CD4-positive, alpha-beta memory T cell (primary cell): ENCODE data around the gene TPBGL. TPM values are rescaled to one million over a fixed set of nuclear protein-coding genes. Genes with fewer than 3 reads are reported as not detected.

ENCODE experiments used
- CTCF ChIA-PET: fragments of 350-600 bp; sonication (Branson Sonifier 250); formaldehyde crosslinking; loops from one replicate; lab custom pipeline; 2021; ENCODE audit warnings: inconsistent platforms; ENCODE audit not compliant: partially characterized antibody; lab: Charles Lee
- POLR2A ChIA-PET: fragments of 350-600 bp; sonication (Branson Sonifier 250); formaldehyde crosslinking; loops from one replicate; lab custom pipeline; 2021; ENCODE audit not compliant: partially characterized antibody; lab: Charles Lee
- DNase-seq, 5 donors: peaks; one replicate each; pipeline versions ENCODE4 v3.0.0 to v3.0.0-alpha.2; 2020 to 2022; ENCODE audit warnings: mixed read lengths in 1 of 5
- H3K27ac ChIP-seq: one replicate; pipeline ENCODE4 v1.7.0; 2013; ENCODE audit warnings: low read depth, low read length
- H3K27me3 ChIP-seq: 2 replicates; pipeline ENCODE4 v1.7.0; 2013; ENCODE audit warnings: mild to moderate bottlenecking, low read length, moderate library complexity; ENCODE audit not compliant: insufficient read depth
- H3K36me3 ChIP-seq: 2 replicates; pipeline ENCODE4 v1.7.0; 2013; ENCODE audit warnings: mild to moderate bottlenecking, low read length, moderate library complexity; ENCODE audit not compliant: insufficient read depth
- H3K4me1 ChIP-seq: 2 replicates; pipeline ENCODE4 v1.7.0; 2013; ENCODE audit warnings: mild to moderate bottlenecking, low read length, moderate library complexity; ENCODE audit not compliant: insufficient read depth
- H3K4me3 ChIP-seq, 2 donors: one replicate each; pipeline ENCODE4 v1.7.0; 2013; ENCODE audit warnings: low read length in 2 of 2, mild to moderate bottlenecking in 1 of 2
- H3K9me3 ChIP-seq, 2 donors: one replicate each; pipeline ENCODE4 v1.7.0; 2013; ENCODE audit warnings: low read length in 2 of 2, control low read depth in 1 of 2; ENCODE audit not compliant: control insufficient read depth in 1 of 2
- H3K27ac Mint-ChIP-seq, 7 donors: one replicate each; pipeline ENCODE4 v1.8.0; 2020 to 2021; ENCODE audit warnings: mixed read lengths in 7 of 7, mild to moderate bottlenecking in 6 of 7, inconsistent platforms in 3 of 7, moderate library complexity in 3 of 7
- H3K27me3 Mint-ChIP-seq, 2 donors: one replicate each; pipeline ENCODE4 v1.8.0; 2020 to 2021; ENCODE audit warnings: mixed read lengths in 2 of 2
- H3K36me3 Mint-ChIP-seq, 2 donors: one replicate each; pipeline ENCODE4 v1.8.0; 2020 to 2021; ENCODE audit warnings: mixed read lengths in 2 of 2, inconsistent platforms in 1 of 2, mild to moderate bottlenecking in 1 of 2
- H3K4me1 Mint-ChIP-seq, 4 donors: one replicate each; pipeline ENCODE4 v1.8.0; 2020 to 2021; ENCODE audit warnings: mixed read lengths in 4 of 4, mild to moderate bottlenecking in 1 of 4
- H3K4me3 Mint-ChIP-seq, 8 donors: one replicate each; pipeline ENCODE4 v1.8.0; 2020 to 2021; ENCODE audit warnings: mixed read lengths in 8 of 8, mild to moderate bottlenecking in 7 of 8, moderate library complexity in 6 of 8, inconsistent platforms in 3 of 8
- H3K9me3 Mint-ChIP-seq, 8 donors: one replicate each; pipeline ENCODE4 v1.8.0; 2020 to 2021; ENCODE audit warnings: mixed read lengths in 8 of 8, mild to moderate bottlenecking in 5 of 8, inconsistent platforms in 3 of 8, moderate library complexity in 1 of 8
- intact Hi-C: fragments of 100-400 bp; cut with micrococcal nuclease; formaldehyde crosslinking; loops from one replicate; pipeline ENCODE4 v1.15.1; 2023
- polyA plus RNA-seq, 2 donors: library from polyadenylated mRNA; unstranded; fragments of 300-500 nt; fragmentation: Illumina TruSeq; gene quantifications; one replicate each; pipeline ENCODE4 v1.2.3, GENCODE V29; 2021
- total RNA-seq, 2 experiments: library from RNA; stranded (reverse); gene quantifications; one replicate each; pipeline ENCODE4 v1.2.3, GENCODE V29; 2021

Gene TPBGL, protein sequence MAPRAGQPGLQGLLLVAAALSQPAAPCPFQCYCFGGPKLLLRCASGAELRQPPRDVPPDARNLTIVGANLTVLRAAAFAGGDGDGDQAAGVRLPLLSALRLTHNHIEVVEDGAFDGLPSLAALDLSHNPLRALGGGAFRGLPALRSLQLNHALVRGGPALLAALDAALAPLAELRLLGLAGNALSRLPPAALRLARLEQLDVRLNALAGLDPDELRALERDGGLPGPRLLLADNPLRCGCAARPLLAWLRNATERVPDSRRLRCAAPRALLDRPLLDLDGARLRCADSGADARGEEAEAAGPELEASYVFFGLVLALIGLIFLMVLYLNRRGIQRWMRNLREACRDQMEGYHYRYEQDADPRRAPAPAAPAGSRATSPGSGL
- total RNA-seq: under 1 TPM; 0.15 to 0.22 TPM
- under 1 TPM; 0.10 to 0.30 TPM for polyA plus RNA-seq

DNA sequence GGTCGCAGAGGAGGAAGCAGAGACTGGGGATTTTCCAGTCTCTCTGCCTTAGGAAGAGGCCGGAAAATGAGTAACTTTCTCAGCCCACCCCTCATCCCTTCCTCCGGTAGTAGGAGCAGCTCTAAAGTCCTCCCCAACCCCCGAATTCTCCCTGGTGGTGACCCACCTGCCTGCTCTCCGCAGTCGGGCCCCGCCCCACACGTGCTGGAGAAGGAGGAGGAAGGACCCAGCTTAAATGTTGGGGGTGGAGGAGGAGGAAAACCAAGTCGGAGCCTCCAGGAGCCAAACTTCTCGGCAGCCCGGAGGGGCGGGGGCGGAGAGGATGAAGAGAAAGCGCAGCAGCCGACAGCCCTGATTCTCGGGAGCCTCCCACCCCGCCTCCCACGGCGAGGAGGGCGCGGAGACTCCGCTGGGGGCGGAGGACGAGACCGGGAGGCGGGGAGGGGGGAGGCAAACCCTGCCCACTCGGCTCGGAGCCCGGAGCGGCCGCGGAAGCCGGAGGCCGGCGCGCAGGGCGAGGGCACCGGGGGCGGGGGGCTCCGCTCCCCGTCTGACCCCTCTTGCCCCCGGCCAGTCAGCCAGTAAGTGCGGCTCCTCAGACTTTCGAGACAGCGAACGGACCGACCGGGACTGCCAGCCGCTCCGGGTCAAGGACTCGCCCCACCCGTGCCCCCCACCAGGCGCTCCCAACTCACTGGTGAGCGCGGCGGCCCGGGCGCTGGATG, at the start of gene TPBGL:
TSS of gene TPBGL (plus strand) at position 464 of the 725 bp plus-strand sequence. CDS start 276 bp downstream, outside the sequence.
- no peak for DNase-seq
- peak within 1 kb of the TSS in 1 of 2 donors; percentile 47 for H3K4me3 ChIP-seq

DNA sequence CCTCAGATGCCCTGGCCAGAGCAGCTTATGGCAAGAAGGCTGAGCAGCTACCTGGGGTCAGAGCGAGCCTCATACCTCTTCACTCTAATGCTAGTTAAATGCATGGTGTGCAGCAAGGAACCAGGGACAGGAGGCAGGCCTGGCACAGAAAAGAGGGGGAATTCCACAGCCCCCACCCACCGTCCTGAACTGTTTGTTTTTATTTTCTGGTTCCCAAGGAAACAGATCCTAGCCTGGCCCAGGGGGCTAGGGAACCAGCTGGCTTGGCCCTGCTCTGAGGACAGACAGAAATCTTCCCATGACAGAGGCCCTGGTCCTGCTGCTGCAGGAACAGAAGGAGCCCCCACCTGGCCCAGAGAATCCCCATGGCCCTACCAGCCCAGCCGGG, 49.2 kb upstream of the TPBGL start:
- intact Hi-C loops: no loop called here
- no peak for DNase-seq
- H3K36me3 Mint-ChIP-seq: no peaks in the 10 kb centered on the region
- Histone ChIP-seq H3K4me3 (no peak overlapping the region), H3K9me3 (no peaks in the 10 kb centered on the region), H3K27ac (no peak overlapping the region), H3K36me3 (no peaks in the 10 kb centered on the region), H3K4me1 (no peaks in the 10 kb centered on the region), H3K27me3 (no peaks in the 10 kb centered on the region)
- ChIA-PET POLR2A (no interaction called here), CTCF (interaction anchor here (1.1 to 4.2 kb wide), 4 partner anchors 13 to 51 kb away, joined by 4 to 25 read pairs (median 6); no protein-coding TSS in a partner anchor)
- no peaks in the 10 kb centered on the region for H3K9me3 Mint-ChIP-seq
- H3K27ac Mint-ChIP-seq: no peak overlapping the region
- H3K4me3 Mint-ChIP-seq: no peak overlapping the region
- H3K27me3 Mint-ChIP-seq: no peaks in the 10 kb centered on the region
- no peaks in the 10 kb centered on the region for H3K4me1 Mint-ChIP-seq

More for the DNA sequence above, at the start of gene TPBGL:
- H3K4me1 ChIP-seq: peaks cover 14% of the 10 kb centered on the region
- peak within 1 kb of the TSS; percentile 59 to 82 (median 76) for H3K4me3 Mint-ChIP-seq
- H3K4me1 Mint-ChIP-seq: peaks cover 1 to 16% (median 5%) of the 10 kb centered on the region in 4 donors
- H3K36me3 Mint-ChIP-seq: no peaks in the 10 kb centered on the region
- intact Hi-C loops: loop anchor here (1.0 to 5.0 kb wide), 3 partner anchors 37 to 312 kb away; no protein-coding TSS in a partner anchor
- no peaks in the 10 kb centered on the region for H3K9me3 Mint-ChIP-seq
- H3K9me3 ChIP-seq: no peaks in the 10 kb centered on the region
- POLR2A ChIA-PET: interaction anchor here (1.1 to 3.2 kb wide), 6 partner anchors 10 to 100 kb away, joined by 4 to 25 read pairs (median 9); no protein-coding TSS in a partner anchor
- no peak within 1 kb of the TSS for H3K27ac ChIP-seq
- no peaks in the 10 kb centered on the region for H3K36me3 ChIP-seq
- peaks cover 25 to 27% of the 10 kb centered on the region in 2 donors for H3K27me3 Mint-ChIP-seq
- peak within 1 kb of the TSS in 2 of 7 donors; percentile 48 to 49 for H3K27ac Mint-ChIP-seq
- CTCF ChIA-PET: interaction anchor here (0.8 to 17.1 kb wide), 10 partner anchors 7 to 220 kb away, joined by 3 to 567 read pairs (median 4); no protein-coding TSS in a partner anchor
- peaks cover 16% of the 10 kb centered on the region for H3K27me3 ChIP-seq

DNA sequence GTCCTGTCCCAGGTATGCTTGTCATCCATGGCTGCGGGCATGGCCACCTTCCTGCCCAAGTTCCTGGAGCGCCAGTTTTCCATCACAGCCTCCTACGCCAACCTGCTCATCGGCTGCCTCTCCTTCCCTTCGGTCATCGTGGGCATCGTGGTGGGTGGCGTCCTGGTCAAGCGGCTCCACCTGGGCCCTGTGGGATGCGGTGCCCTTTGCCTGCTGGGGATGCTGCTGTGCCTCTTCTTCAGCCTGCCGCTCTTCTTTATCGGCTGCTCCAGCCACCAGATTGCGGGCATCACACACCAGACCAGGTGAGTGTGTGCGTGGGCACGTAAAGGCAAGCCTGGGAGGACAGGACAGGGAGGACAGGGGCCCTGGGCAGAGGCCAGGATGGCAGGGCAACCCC, 47.3 kb upstream of the TPBGL start:
- intact Hi-C loops: no loop called here
- Mint-ChIP-seq H3K36me3 (no peaks in the 10 kb centered on the region), H3K4me3 (no peak overlapping the region), H3K4me1 (no peaks in the 10 kb centered on the region), H3K9me3 (peaks cover 0 to 1% (median 0%) of the 10 kb centered on the region in 8 donors), H3K27me3 (peaks cover 0 to 1% of the 10 kb centered on the region in 2 donors), H3K27ac (no peak overlapping the region)
- no peaks in the 10 kb centered on the region for H3K9me3 ChIP-seq
- H3K4me1 ChIP-seq: no peaks in the 10 kb centered on the region
- no peaks in the 10 kb centered on the region for H3K36me3 ChIP-seq
- ChIA-PET CTCF (interaction anchor here (3.7 to 4.2 kb wide), 2 partner anchors 11 to 53 kb away, joined by 25 to 37 read pairs; no protein-coding TSS in a partner anchor), POLR2A (no interaction called here)
- H3K27me3 ChIP-seq: no peaks in the 10 kb centered on the region
- no peak for DNase-seq
- no peak overlapping the region for H3K27ac ChIP-seq
- no peak overlapping the region for H3K4me3 ChIP-seq

DNA sequence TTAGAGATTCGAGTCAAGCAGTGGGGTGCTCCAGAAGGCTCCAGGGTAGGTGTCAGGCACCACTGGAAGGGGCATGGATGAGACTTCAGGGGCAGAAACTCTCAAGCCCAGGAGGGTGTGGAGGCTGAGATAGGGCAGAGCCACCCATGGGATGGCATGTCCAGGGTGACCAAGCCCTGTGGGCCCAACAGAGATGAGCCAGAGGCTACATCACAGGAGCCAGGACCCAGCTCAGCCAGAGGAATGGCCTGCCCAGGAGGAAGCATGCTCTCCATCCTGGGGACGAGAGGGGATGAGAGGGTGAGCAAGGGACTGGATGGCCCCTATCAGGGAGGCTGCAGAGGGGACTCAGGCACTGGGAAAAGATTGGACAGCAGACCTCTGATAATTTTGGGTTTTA, 46.9 kb upstream of the TPBGL start:
- POLR2A ChIA-PET: no interaction called here
- Mint-ChIP-seq H3K36me3 (no peaks in the 10 kb centered on the region), H3K27me3 (peaks cover 0 to 1% of the 10 kb centered on the region in 2 donors), H3K4me3 (no peak overlapping the region), H3K4me1 (no peaks in the 10 kb centered on the region), H3K27ac (no peak overlapping the region), H3K9me3 (peaks cover 0 to 1% (median 0%) of the 10 kb centered on the region in 8 donors)
- DNase-seq: no peak
- H3K36me3 ChIP-seq: no peaks in the 10 kb centered on the region
- CTCF ChIA-PET: interaction anchor here (1.1 to 3.7 kb wide), 3 partner anchors 10 to 54 kb away, joined by 3 to 37 read pairs (median 27); no protein-coding TSS in a partner anchor
- intact Hi-C loops: no loop called here
- no peak overlapping the region for H3K4me3 ChIP-seq
- H3K9me3 ChIP-seq: no peaks in the 10 kb centered on the region
- no peak overlapping the region for H3K27ac ChIP-seq
- H3K27me3 ChIP-seq: no peaks in the 10 kb centered on the region
- no peaks in the 10 kb centered on the region for H3K4me1 ChIP-seq

DNA sequence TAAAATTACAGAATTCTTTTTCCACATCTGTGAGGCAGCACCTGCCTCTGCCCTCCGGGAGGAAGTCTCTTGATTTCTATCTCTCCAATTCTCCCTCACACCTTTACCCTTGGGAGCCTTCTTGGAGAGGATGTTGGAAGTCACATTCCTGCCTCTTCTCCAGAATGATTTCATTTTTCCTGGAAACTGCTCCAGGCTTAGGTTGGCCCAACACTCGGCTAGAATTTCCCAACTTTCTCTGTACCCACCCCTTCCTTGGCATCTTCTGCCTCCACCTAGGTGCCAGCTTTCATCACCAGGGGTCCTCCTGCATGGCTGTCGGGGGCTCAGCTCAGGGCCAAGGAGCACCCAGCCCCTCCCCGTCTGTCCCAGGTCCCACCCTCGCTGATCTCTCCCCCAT, 46.4 kb upstream of the TPBGL start:
- POLR2A ChIA-PET: no interaction called here
- CTCF ChIA-PET: interaction anchor here (1.1 to 3.7 kb wide), 3 partner anchors 9 to 54 kb away, joined by 3 to 37 read pairs (median 27); no protein-coding TSS in a partner anchor
- no peak overlapping the region for H3K27ac ChIP-seq

DNA sequence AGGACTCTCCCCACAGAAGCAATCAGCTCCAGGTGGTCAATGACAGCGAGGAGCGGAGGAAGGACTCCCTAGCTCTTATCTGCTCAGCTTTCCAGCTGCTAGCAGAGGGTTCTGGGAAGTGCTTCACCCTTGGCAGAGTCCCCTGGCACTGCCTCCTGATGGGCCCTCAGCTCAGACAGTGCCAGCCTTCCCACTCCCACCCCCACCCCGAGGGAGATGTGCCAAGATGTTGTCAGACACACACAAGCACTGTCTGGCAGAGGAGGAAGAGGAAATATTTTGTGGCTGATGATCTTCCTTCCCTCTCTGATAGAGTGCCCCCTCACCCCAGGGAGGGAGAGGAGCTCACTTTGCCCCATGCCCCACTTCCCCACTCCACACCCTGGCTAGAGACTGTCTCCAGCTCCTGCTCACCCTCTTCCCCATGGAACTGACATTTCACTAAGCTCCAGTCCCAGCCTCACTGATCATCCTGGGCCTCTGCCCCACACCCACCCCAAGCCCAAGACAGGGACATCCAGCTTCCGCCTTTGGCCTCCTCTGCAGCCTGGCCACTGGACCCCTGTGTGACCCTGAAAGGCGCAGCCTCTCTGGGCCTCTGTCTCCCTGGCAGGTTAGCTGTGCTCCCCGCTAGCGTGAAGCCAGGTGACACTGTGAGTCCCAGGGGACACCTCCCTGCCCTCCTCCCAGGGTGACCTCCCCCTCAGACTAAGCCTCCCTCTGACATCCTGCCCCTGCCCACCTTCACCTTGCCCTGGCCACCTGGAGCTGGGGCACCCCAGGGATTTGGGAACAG, 45.2 kb upstream of the TPBGL start:
- no peak for DNase-seq
- POLR2A ChIA-PET: no interaction called here
- H3K27ac Mint-ChIP-seq: no peak overlapping the region

More for the DNA sequence above, 46.4 kb upstream of the TPBGL start:
- Mint-ChIP-seq H3K4me1 (no peaks in the 10 kb centered on the region), H3K4me3 (no peak overlapping the region), H3K36me3 (no peaks in the 10 kb centered on the region), H3K9me3 (peaks cover 0 to 1% (median 0%) of the 10 kb centered on the region in 8 donors), H3K27me3 (peaks cover 0 to 1% of the 10 kb centered on the region in 2 donors), H3K27ac (no peak overlapping the region)
- Histone ChIP-seq H3K4me1 (no peaks in the 10 kb centered on the region), H3K36me3 (no peaks in the 10 kb centered on the region), H3K27me3 (no peaks in the 10 kb centered on the region), H3K4me3 (no peak overlapping the region), H3K9me3 (no peaks in the 10 kb centered on the region)
- intact Hi-C loops: no loop called here
- DNase-seq: no peak

More for the DNA sequence above, 45.2 kb upstream of the TPBGL start:
- H3K27me3 ChIP-seq: no peaks in the 10 kb centered on the region
- Mint-ChIP-seq H3K4me3 (no peak overlapping the region), H3K4me1 (no peaks in the 10 kb centered on the region), H3K9me3 (peaks cover 0 to 1% (median 0%) of the 10 kb centered on the region in 8 donors), H3K36me3 (no peaks in the 10 kb centered on the region), H3K27me3 (peaks cover 0 to 1% of the 10 kb centered on the region in 2 donors)
- CTCF ChIA-PET: interaction anchor here (3.0 to 3.7 kb wide), 2 partner anchors 10 to 55 kb away, joined by 27 to 37 read pairs; no protein-coding TSS in a partner anchor
- intact Hi-C loops: no loop called here
- no peaks in the 10 kb centered on the region for H3K36me3 ChIP-seq
- H3K4me1 ChIP-seq: no peaks in the 10 kb centered on the region
- no peak overlapping the region for H3K4me3 ChIP-seq
- H3K9me3 ChIP-seq: no peaks in the 10 kb centered on the region
- H3K27ac ChIP-seq: no peak overlapping the region
